Right ventricle myocardium inferior (tissue), 1 donor: Measurements from ENCODE around the gene SSH2. TPM values are rescaled to one million over a fixed set of nuclear protein-coding genes. Genes with fewer than 3 reads are reported as not detected.
"Not testable (repeated sequence)": the region's sequence is repeated elsewhere in the genome, so short reads cannot be mapped to it uniquely, and the experiment has no call there.

Source experiments
- ATAC-seq: fragments of 200-7000 bp; cut with Tn5 transposase; one replicate; pipeline ENCODE4 v1.9.1; 2020; ENCODE audit warnings: mild to moderate bottlenecking, moderate library complexity
- DNase-seq: peaks from one replicate; pipeline ENCODE4 v3.0.0; 2021; ENCODE audit errors: missing footprints
- intact Hi-C: fragments of 100-400 bp; cut with DNase I; formaldehyde crosslinking; loops from one replicate; pipeline ENCODE4 v1.11.0; 2022
- total RNA-seq: library from RNA; stranded (reverse); fragmentation: NEBNext Ultra II Directional; extraction: Animal tissue kit (Norgen Biotek cat#: 25700); gene quantifications from one replicate; pipeline ENCODE4 v1.2.1, GENCODE V29; 2021
- donor health status: DM: no; HTN: yes; CAD: no; lungs with severe emphysema.

Gene SSH2
- total RNA-seq, 1 donor from 2014 or later: 34.7 TPM

- intact Hi-C loops: no loop called here
- ATAC-seq: no peak
- DNase-seq: no peak
Measured at GRCh38 chr17:29885031-29885640, 44.9 kb downstream of the SSH2 start.

- intact Hi-C loops: no loop called here
- ATAC-seq: no peak
- no peak for DNase-seq
Measured at GRCh38 chr17:29883497-29883896, 46.5 kb downstream of the SSH2 start.

DNA sequence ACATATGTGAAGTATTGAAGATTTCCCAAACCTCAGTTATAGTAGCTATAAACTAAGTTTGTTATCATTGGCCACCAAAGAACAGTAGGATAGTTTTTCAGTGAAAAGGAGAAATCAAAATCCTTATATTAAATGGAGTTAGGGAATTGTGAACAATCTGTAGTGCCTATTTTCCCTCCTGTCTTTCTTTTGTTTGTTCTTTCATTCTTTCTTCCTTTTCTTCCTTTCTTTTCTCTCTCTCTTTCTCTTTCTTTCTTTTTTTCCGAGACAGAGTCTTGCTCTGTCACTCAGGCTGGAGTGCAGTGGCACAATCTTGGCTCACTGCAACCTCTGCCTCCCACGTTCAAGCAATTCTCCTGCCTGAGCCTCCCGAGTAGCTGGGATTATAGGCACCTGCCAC is 48.8 kb downstream of the SSH2 start:
- intact Hi-C loops: no loop called here
- no peak for DNase-seq
- no peak for ATAC-seq

DNA sequence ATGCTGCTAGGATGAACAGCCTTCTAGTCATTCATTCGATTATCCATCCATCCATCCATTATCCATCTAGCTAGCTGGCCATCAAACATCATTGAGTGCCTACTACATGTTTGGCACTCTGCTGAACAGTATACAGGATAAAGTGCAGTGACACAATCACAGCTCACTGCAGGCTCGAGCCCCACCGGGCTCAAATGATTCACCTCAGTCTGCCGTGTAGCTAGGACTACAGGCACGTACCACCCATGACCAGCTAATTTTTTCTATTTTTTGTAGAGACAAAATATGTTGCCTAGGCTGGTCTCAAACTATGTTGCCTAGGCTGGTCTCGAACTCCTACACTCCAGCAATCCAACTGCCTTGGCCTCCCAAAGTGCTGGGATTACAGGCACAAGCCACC is 50.0 kb downstream of the SSH2 start:
- intact Hi-C loops: no loop called here

DNA sequence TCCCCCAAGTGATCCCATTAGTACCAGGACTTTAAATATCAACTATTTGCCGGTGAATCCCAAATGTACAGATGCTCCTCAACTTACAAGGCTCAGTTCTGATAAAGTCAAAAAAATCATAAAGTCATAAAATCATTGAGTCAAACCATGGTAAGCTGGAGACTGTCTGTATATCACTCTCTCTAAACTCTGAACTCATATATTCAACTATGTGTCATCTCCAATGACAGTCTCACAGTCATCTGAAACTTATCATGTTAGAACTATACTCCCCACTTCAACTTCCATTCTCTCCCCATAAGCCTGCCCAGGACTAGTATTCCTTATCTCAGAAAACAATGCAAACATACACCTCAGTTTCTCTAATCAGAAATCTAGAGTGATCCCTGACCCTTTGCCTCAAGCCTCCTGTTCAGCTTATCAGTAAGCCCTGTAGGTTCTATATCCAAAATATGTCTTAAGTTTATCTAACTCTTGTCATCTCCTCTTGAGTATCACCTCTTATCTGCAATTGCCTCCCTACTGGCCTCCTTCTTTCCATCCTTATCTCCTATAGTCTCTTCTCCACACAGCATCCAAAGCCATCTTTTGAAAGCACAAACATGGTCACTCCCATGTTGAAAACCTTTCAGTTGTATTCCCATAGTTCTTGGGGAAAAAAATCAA is 55.0 kb downstream of the SSH2 start:
- intact Hi-C loops: no loop called here
- DNase-seq (no peak), ATAC-seq (no peak)

More for the DNA sequence above, 50.0 kb downstream of the SSH2 start:
- DNase-seq: no peak
- no peak for ATAC-seq

DNA sequence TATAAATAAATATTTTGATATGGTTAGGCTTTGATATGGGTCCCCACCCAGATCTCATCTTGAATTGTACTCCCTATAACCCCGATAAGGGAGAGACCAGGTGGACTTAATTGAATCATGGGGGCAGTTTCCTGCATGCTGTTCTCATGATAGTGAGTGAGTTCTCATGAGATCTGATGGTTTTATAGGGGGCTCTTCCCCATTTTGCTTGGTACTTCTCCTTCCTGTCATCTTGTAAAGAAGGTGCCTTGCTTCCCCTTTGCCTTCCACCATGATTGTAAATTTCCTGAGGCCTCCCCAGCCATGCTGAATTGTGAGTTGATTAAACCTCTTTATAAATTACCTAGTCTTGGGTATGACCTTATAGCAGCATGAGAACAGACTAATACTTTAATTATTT is 55.7 kb downstream of the SSH2 start:
- DNase-seq, intact Hi-C loops, ATAC-seq: not testable (repeated sequence)

GRCh38 chr17:29873476-29873875 is 56.6 kb downstream of the SSH2 start:
- no peak for DNase-seq
- no peak for ATAC-seq
- intact Hi-C loops: no loop called here

- intact Hi-C loops: no loop called here
- DNase-seq (no peak), ATAC-seq (no peak)
Measured at GRCh38 chr17:29870836-29871465, 59.1 kb downstream of the SSH2 start.

DNA sequence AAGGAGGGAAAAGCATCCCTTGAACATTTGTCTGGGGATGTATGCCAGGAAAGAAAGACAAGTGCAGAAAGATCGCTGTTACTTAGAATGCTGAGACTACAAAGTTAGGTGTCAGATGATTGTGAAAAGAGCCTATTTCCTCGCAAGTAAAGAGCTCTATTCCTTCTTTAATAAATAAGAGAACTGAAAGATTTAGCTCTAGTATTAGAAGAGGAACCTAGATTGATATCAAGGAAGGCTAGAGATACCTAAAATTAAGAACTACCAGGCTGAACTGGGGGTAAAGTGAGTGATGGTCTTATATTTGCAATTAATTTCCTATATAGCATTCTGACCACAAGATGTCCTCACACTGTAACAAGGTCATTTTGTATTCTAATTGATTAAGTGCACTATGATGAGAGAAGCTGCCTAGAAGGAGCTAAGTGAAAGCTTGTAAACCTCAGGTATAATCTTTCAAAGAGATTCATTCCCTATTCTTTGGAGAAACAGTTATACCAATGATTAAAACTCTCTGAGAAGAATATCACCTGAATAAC is 62.3 kb downstream of the SSH2 start:
- ATAC-seq: no peak
- intact Hi-C loops: loop anchor here (10.0 kb wide), 1 partner anchor 67 kb away; the partner anchor contains the start of gene SSH2
- DNase-seq: no peak

DNA sequence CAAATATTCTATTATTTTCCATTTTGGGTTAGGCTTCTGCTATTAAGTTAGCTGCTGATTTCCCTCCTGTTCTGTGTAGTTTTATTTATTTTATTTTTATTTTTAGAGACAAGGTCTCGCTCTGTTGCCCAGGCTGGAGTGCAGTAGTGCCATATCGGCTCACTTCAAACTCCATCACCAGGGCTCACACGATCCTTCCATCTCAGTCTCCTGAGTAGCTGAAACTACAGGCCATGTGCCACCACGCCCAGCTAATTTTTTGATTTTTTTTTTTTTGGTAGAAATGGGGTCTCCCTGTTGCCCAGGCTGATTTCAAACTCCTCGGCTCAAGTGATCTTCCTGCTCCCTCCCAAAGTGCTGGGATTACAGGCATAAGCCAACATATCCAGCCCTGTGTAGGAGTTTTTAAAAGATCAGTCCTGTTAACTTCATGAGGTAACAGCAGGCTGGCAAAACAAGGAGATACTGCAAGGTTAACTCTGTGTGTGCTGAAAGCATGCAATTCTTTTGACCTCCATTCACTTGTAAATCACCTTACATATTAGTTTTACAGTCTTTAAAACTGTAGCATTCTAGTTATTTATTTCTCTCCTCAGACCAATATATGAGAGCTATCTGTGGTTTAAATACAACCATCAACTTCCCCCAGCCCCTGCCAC is 63.2 kb downstream of the SSH2 start:
- intact Hi-C loops: loop anchor here (10.0 kb wide), 1 partner anchor 68 kb away; the partner anchor contains the start of gene SSH2
- DNase-seq (no peak), ATAC-seq (no peak)

- intact Hi-C loops: loop anchor here (10.0 kb wide), 1 partner anchor 70 kb away; the partner anchor contains the start of gene SSH2
- DNase-seq (no peak), ATAC-seq (no peak)
Measured at GRCh38 chr17:29864615-29865014, 65.4 kb downstream of the SSH2 start.

- intact Hi-C loops: loop anchor here (10.0 kb wide), 1 partner anchor 71 kb away; the partner anchor contains the start of gene SSH2
- DNase-seq, ATAC-seq: not testable (repeated sequence)
Measured at GRCh38 chr17:29864123-29864522, 65.9 kb downstream of the SSH2 start.

GRCh38 chr17:29862951-29863350 is 67.1 kb downstream of the SSH2 start:
- ATAC-seq (no peak), DNase-seq (no peak)
- intact Hi-C loops: loop anchor here (10.0 kb wide), 1 partner anchor 72 kb away; the partner anchor contains the start of gene SSH2

DNA sequence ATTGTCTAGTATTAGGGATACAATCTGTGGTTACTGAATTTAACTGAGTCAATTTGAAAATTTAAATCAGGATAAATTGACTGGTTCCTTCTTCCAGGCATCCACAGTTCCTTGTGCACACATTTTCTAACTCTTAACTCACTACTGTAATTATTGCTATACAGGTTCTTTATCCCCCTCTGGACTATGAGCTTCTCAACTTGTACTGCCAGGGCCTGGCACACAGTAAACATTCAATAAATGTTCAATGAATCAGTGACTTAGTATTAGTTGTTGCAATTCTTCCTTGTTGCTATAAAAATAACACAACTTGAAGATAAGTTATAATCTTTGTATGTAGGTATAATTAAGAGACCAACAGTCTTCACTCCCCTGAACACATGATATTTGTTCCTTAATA is 67.9 kb downstream of the SSH2 start:
- DNase-seq (no peak), ATAC-seq (no peak)

DNA sequence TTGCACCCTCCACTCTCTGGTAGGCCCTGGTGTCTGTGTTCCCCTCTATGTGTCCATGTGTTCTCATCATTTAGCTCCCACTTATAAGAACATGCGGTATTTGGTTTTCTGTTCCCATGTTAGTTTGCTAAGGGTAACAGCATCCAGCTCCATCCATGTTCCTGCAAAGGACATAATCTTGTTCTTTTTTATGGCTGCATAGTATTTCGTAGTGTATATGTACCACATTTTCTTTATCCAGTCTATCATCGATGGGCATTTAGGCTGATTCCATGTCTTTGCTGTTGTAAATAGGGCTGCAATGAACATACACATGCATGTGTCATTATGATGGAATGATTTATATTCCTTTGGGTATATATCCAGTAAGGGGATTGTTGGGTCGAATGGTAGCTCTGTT is 70.6 kb downstream of the SSH2 start:
- DNase-seq, intact Hi-C loops, ATAC-seq: not testable (repeated sequence)

More for the DNA sequence above, 67.9 kb downstream of the SSH2 start:
- intact Hi-C loops: loop anchor here (10.0 kb wide), 1 partner anchor 73 kb away; the partner anchor contains the start of gene SSH2

DNA sequence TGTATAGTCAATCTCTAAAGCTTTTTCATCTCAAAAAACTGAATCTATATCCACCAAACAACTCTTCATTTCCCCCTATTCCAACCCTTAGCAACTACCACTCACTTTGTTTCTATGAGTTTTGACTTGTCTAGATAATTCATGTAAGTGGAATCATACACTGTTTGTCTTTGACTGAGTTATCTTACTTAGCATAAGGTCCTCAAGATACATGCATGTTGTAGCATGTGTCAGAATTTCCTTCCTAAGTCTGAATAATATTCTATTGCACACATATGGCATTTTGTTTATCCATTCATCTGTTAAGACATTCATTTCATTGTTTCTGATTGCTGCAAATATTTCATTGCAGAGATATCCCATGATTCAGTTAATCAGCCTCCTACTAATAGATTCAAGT is 72.2 kb downstream of the SSH2 start:
- intact Hi-C loops: no loop called here
- DNase-seq (no peak), ATAC-seq (no peak)

DNA sequence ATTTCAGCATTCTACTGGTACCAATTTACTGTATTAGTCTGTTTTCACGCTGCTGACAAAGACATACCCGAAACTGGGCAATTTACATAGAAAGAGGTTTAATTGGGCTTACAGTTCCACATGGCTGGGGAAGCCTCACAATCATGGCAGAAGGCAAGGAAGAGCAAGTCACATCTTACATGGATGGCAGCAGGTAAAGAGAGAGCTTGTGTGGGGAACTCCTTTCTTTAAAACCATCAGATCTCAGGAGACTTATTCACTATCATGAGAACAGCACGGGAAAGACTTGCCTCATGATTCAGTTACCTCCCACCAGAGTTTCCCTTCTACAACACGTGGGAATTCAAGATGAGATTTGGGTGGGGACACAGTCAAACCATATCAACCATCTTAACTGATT is 72.9 kb downstream of the SSH2 start:
- DNase-seq, intact Hi-C loops, ATAC-seq: not testable (repeated sequence)

DNA sequence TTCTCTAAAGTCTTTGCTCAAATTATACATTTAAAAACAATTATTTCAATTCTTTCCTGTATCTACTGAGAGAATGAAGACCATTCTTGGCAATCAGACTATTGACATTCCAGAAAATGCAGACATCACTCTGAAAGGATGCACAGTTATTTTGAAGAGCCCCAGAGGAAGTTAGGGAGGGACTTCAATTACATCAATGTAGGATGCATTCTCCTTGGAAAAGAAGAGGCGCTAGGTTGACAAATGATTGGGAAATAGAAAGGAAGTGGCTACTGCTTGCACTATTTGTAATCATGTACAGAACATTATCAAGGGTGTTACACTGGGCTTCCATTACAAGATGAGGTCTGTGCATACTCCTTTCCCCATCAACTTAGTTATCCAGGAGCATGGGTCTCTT is 74.3 kb downstream of the SSH2 start:
- no peak for ATAC-seq
- intact Hi-C loops: no loop called here
- DNase-seq: no peak

GRCh38 chr17:29848737-29849136 is 81.3 kb downstream of the SSH2 start:
- DNase-seq: no peak
- intact Hi-C loops: no loop called here
- no peak for ATAC-seq
